ENCODE results near the gene KCNN4.
A peak's percentile ranks its signal among the peaks of the same experiment; 100 is the strongest.

KCNN4 gene

GRCh38 chr19:43748205-43748594 is 32.6 kb downstream of the KCNN4 start:
- DNase-seq, result no peak

- DNase-seq, result no peak
Measured at GRCh38 chr19:43747557-43748204, 33.1 kb downstream of the KCNN4 start.

GRCh38 chr19:43743059-43743458 is 37.7 kb downstream of the KCNN4 start:
- DNase-seq, result no peak

GRCh38 chr19:43741075-43741825 is 39.5 kb downstream of the KCNN4 start:
- DNase-seq, result no peak

- DNase-seq, result no peak
Measured at GRCh38 chr19:43739439-43740235, 41.1 kb downstream of the KCNN4 start.

GRCh38 chr19:43738780-43739211 is 42.0 kb downstream of the KCNN4 start:
- DNase-seq, result no peak

GRCh38 chr19:43735957-43736356 is 44.8 kb downstream of the KCNN4 start:
- no peak for DNase-seq

- no peak for DNase-seq
Measured at GRCh38 chr19:43735013-43735412, 45.8 kb downstream of the KCNN4 start.

GRCh38 chr19:43731846-43732245 is 48.9 kb downstream of the KCNN4 start:
- no peak for DNase-seq

- no peak for DNase-seq
Measured at GRCh38 chr19:43731346-43731745, 49.4 kb downstream of the KCNN4 start.

GRCh38 chr19:43729919-43730318 is 50.9 kb downstream of the KCNN4 start:
- no peak for DNase-seq

GRCh38 chr19:43727593-43727853 is 53.2 kb downstream of the KCNN4 start:
- no peak for DNase-seq

GRCh38 chr19:43726736-43727592 is 53.8 kb downstream of the KCNN4 start:
- peak in 2 of 14 donors; percentile 3 to 22 for DNase-seq

- DNase-seq, result no peak
Measured at GRCh38 chr19:43725468-43725867, 55.3 kb downstream of the KCNN4 start.

GRCh38 chr19:43724896-43725295 is 55.9 kb downstream of the KCNN4 start:
- no peak for DNase-seq

GRCh38 chr19:43723588-43723987 is 57.2 kb downstream of the KCNN4 start:
- no peak for DNase-seq

- DNase-seq, result no peak
Measured at GRCh38 chr19:43721469-43722048, 59.2 kb downstream of the KCNN4 start.

GRCh38 chr19:43720936-43721335 is 59.8 kb downstream of the KCNN4 start:
- DNase-seq, result no peak

- no peak for DNase-seq
Measured at GRCh38 chr19:43719918-43720317, 60.9 kb downstream of the KCNN4 start.

- no peak for DNase-seq
Measured at GRCh38 chr19:43719378-43719868, 61.4 kb downstream of the KCNN4 start.

GRCh38 chr19:43718627-43719377 is 62.0 kb downstream of the KCNN4 start:
- no peak for DNase-seq

Measured in C1 segment of cervical spinal cord (tissue), 14 donors.